Heart right ventricle (tissue), 16 donors: Measurements from ENCODE around the gene ANKS4B. TPM values are rescaled to one million over a fixed set of nuclear protein-coding genes. Genes with fewer than 3 reads are reported as not detected.

Source experiments
- ATAC-seq, 8 donors: fragments of 200-7000 bp; cut with Tn5 transposase; one replicate each; pipeline ENCODE4 v1.9.1; 2020; ENCODE audit warnings: mild to moderate bottlenecking in 8 of 8, moderate library complexity in 8 of 8, moderate number of reproducible peaks in 1 of 8
- DNase-seq, 2 donors: peaks; one replicate each; pipeline ENCODE4 v3.0.0-alpha.2; 2020
- H3K27ac ChIP-seq, 10 donors: fragments of 200-600 bp; sonication (generic) in 2 of 10; one replicate each; pipeline versions ENCODE4 v1.5.0 to v1.8.0; 2020 to 2022; ENCODE audit warnings: mild to moderate bottlenecking in 3 of 10
- H3K27me3 ChIP-seq, 7 donors: fragments of 200-600 bp; one replicate each; pipeline ENCODE4 v1.8.0; 2021 to 2022; ENCODE audit warnings: mild to moderate bottlenecking in 2 of 7
- H3K36me3 ChIP-seq, 9 donors: fragments of 200-600 bp; sonication (generic) in 1 of 9; one replicate each; pipeline versions ENCODE4 v1.5.0 to v1.8.0; 2020 to 2022; ENCODE audit warnings: mild to moderate bottlenecking in 2 of 9
- H3K4me1 ChIP-seq, 9 donors: fragments of 200-600 bp; sonication (generic) in 1 of 9; one replicate each; pipeline versions ENCODE4 v1.5.0 to v1.8.0; 2020 to 2022; ENCODE audit warnings: mild to moderate bottlenecking in 4 of 9
- H3K4me3 ChIP-seq, 10 donors: fragments of 200-600 bp; sonication (generic) in 2 of 10; one replicate each; pipeline versions ENCODE4 v1.5.0 to v1.8.0; 2020 to 2022; ENCODE audit warnings: mild to moderate bottlenecking in 7 of 10, moderate library complexity in 2 of 10
- H3K9me3 ChIP-seq, 11 donors: fragments of 200-600 bp in 10 of 11; sonication (generic) in 2 of 11; one replicate each; pipeline versions ENCODE4 v1.5.0 to v1.8.0; 2013 to 2022; ENCODE audit warnings: mild to moderate bottlenecking in 2 of 11, control low read depth in 1 of 11, moderate library complexity in 1 of 11
- WGBS, 2 donors: extraction: QIAGEN DNeasy Blood & Tissue Kit; methylation state at CpG; one replicate each; pipeline ENCODE4 v1.1.7; 2013; ENCODE audit warnings: inconsistent platforms in 1 of 2; 5-methylcytosine and 5-hydroxymethylcytosine counted together
- intact Hi-C, 10 donors: fragments of 100-400 bp; cut with DNase I; formaldehyde crosslinking; loops; one replicate each; pipeline versions ENCODE4 v1.11.1 to v1.14.2; 2022
- polyA plus RNA-seq, 2 donors: library from polyadenylated mRNA; stranded (reverse); fragments of 200-250 nt; gene quantifications; one replicate each; pipeline ENCODE4 v1.2.3, GENCODE V29; 2013
- total RNA-seq, 10 donors: library from RNA; stranded (reverse); fragmentation: NEBNext Ultra II Directional in 3 of 10; extraction: Animal tissue kit (Norgen Biotek cat#: 25700) in 3 of 10; gene quantifications; one replicate each; pipeline versions ENCODE4 v1.2.1 to v1.2.4, GENCODE V29; 2021 to 2023
- TF ChIP-seq, protein P1 (sequence below), 9 donors: fragments of 200-600 bp; sonication (generic) in 2 of 9; IDR thresholded peaks; one replicate each; pipeline versions ENCODE4 v1.5.0 to v1.8.0; 2021 to 2022; ENCODE audit warnings: antibody characterized with exemption in 9 of 9, mild to moderate bottlenecking in 5 of 9, moderate library complexity in 1 of 9
- donor health status: Arrhythmogenic right ventricular cardiomyopathy.
- donor health status: ischemic (EF 13 %, LVEDD 7.1; RV severe dilation, severe dysfunction).
- donor health status: healthy with polysubstance abuse.
- donor health status: DM: no; HTN: yes; CAD: no.
- donor health status: DM: no; HTN: no; CAD: no.
- donor health status: ischemic (EF 25% LVEDD 6.9; RV normal size, moderate dysfunction).
- donor health status: ischemic (EF 25% LVEDD 5.7; RV mildly dilated, moderate dysfunction).
- donor health status: healthy.
- donor health status: DM: yes; HTN: yes; CAD: no.
- donor health status: Ischemic cardiomyopathy.
- donor health status: ischemic (EF 35%, LVEDD 5.7; RV mildly dilated, moderate dysfunction).
- donor health status: nonischemic (EF 11% LVEDD 7.7; RV severe dilation, severe dysfunction).
- donor health status: DM: yes; HTN: yes; CAD: no.
- donor health status: PGD.
- donor health status: ischemic (EF 29% LVEDD 5.4; RV normal size, mild dysfunction).
- donor health status: nonischemic (EF 23%, LVEDD 6.1; RV moderate dilation, normal function).

The ANKS4B gene
- total and polyA plus RNA-seq, 12 donors, result not detected

- no peak for DNase-seq
- 79 to 83% methylated on average over 12 of the region's 12 CpGs for WGBS, 2 donors
- intact Hi-C loops, result no loop called here
- peaks cover 0 to 31% (median 0%) of the 10 kb centered on the region in 9 donors for H3K36me3 ChIP-seq
- no peaks in the 10 kb centered on the region for H3K9me3 ChIP-seq
- TF ChIP-seq, protein P1, sequence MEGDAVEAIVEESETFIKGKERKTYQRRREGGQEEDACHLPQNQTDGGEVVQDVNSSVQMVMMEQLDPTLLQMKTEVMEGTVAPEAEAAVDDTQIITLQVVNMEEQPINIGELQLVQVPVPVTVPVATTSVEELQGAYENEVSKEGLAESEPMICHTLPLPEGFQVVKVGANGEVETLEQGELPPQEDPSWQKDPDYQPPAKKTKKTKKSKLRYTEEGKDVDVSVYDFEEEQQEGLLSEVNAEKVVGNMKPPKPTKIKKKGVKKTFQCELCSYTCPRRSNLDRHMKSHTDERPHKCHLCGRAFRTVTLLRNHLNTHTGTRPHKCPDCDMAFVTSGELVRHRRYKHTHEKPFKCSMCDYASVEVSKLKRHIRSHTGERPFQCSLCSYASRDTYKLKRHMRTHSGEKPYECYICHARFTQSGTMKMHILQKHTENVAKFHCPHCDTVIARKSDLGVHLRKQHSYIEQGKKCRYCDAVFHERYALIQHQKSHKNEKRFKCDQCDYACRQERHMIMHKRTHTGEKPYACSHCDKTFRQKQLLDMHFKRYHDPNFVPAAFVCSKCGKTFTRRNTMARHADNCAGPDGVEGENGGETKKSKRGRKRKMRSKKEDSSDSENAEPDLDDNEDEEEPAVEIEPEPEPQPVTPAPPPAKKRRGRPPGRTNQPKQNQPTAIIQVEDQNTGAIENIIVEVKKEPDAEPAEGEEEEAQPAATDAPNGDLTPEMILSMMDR (IDR thresholded peaks at IDR 0.05), result no peak
- ATAC-seq, result no peak
- no peak overlapping the region for H3K4me3 ChIP-seq
- peak overlapping the region in 6 of 10 donors; percentile 69 to 89 (median 84) for H3K27ac ChIP-seq
- no peaks in the 10 kb centered on the region for H3K27me3 ChIP-seq
- H3K4me1 ChIP-seq, result peaks cover 12 to 53% (median 25%) of the 10 kb centered on the region in 9 donors
These were observed 29.5 kb downstream of the ANKS4B start for GRCh38 chr16:21262779-21263639.

DNA sequence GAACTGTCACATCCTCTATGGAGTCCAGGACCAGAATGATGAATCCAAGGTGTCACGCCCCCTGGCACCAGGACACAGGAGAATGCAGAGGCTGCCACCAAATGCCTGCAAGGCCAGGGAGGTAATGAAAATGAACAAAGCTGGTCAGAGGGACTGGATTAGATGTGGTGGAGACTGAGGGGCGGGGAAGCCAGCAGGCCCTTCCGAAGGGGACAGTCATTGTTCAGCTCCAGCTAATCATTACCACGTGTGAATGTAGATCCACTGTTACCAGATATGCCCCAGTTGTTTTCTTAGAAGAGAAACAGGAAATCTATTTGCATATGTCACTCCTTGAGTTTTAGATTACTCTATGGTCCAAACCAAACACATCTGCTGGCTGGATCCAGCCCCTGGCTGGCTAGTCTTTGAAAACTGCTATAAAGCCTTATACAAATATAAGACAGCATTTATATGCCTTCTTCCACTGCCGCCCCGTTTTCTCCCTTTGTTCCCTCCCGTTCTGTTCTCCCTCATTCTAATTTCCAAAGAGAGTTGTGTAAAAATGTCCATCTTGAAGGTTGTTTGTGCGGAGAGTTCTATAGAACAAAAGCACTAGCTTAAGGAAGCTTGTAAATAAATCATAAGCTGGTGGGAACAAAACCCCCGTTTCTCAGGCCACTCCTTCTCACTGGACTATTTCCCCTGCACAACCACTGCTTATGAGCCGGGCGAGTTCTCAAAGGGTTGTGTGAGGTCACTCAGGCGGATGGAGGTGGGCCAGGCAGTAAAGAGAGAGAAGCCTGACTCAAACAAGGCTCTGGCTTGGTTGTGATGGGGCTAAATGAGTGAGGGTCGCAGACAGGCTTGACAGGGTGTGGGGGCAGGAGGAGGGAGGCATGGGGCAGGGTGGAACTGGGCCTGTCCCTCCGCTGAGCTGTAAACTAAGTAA lies 30.4 kb downstream of the ANKS4B start:
- H3K9me3 ChIP-seq, result no peaks in the 10 kb centered on the region
- ATAC-seq (peak in 6 of 8 donors; percentile 25 to 71 (median 60)), DNase-seq (peak; percentile 28 to 42)
- TF ChIP-seq, protein P1 (IDR thresholded peaks at IDR 0.05), result no peak
- intact Hi-C loops, result no loop called here
- 45 to 51% methylated on average over 14 of the region's 14 CpGs for WGBS, 2 donors
- H3K36me3 ChIP-seq, result peaks cover 0 to 30% (median 0%) of the 10 kb centered on the region in 9 donors
- no peaks in the 10 kb centered on the region for H3K27me3 ChIP-seq
- H3K4me3 ChIP-seq, result no peak overlapping the region
- peak overlapping the region in 8 of 10 donors; percentile 48 to 89 (median 82) for H3K27ac ChIP-seq
- peaks cover 12 to 53% (median 25%) of the 10 kb centered on the region in 9 donors for H3K4me1 ChIP-seq

DNA sequence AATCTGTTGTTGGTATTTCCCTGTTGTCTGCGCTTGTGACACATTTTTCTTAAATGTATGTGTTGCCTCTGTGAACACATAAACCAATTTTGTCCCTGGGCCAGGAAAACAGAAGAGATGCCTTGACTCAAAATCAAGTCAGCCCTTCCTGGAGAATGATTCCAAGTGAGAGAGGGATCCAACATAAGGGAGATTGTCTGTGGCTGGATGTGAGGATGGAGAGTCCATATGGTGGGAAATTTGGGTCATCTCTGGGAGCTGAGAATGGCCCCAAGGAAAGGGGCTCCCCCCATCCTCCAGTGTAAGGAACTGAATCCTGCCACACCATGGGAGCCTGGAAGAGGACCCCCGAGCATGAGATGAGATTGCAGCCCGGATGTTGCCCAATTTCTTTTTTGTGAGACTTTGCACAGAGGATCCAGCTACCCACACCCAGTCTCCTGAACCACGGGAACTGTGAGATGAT lies 31.1 kb downstream of the ANKS4B start:
- WGBS, 2 donors, result 76 to 81% methylated on average over 4 of the region's 4 CpGs
- TF ChIP-seq, protein P1 (IDR thresholded peaks at IDR 0.05), result no peak
- ATAC-seq, result no peak
- DNase-seq, result no peak
- intact Hi-C loops, result no loop called here
- Histone ChIP-seq H3K9me3 (no peaks in the 10 kb centered on the region), H3K4me1 (peaks cover 12 to 53% (median 25%) of the 10 kb centered on the region in 9 donors), H3K27ac (peak overlapping the region; percentile 45 to 89 (median 79)), H3K36me3 (peaks cover 0 to 24% (median 0%) of the 10 kb centered on the region in 9 donors), H3K27me3 (no peaks in the 10 kb centered on the region), H3K4me3 (no peak overlapping the region)
